Measurements from ENCODE around the gene PRR5L.

PRR5L gene

GRCh38 chr11:36400766-36401455 is 104.8 kb downstream of the PRR5L start:
- in situ Hi-C loops (cut with HindIII; ENCODE audit: low sequenced_read_pairs): no loop called here
- H3K4me3 ChIP-seq (ENCODE audit: low read depth, low read length): no peak overlapping the region
- no peak for TF ChIP-seq CTCF (IDR thresholded peaks at IDR 0.05; ENCODE audit: low read depth, low read length, missing control alignments)
- no peak for DNase-seq (ENCODE audit: low read depth)

GRCh38 chr11:36402568-36403170 is 106.6 kb downstream of the PRR5L start:
- in situ Hi-C loops (cut with HindIII; ENCODE audit: low sequenced_read_pairs): no loop called here
- no peak for TF ChIP-seq CTCF (IDR thresholded peaks at IDR 0.05; ENCODE audit: low read depth, low read length, missing control alignments)
- H3K4me3 ChIP-seq (ENCODE audit: low read depth, low read length): no peak overlapping the region
- no peak for DNase-seq (ENCODE audit: low read depth)

GRCh38 chr11:36403661-36404060 is 107.6 kb downstream of the PRR5L start:
- H3K4me3 ChIP-seq (ENCODE audit: low read depth, low read length): no peak overlapping the region
- no peak for DNase-seq (ENCODE audit: low read depth)
- TF ChIP-seq CTCF (IDR thresholded peaks at IDR 0.05; ENCODE audit: low read depth, low read length, missing control alignments): no peak
- in situ Hi-C loops (cut with HindIII; ENCODE audit: low sequenced_read_pairs): no loop called here

GRCh38 chr11:36404831-36405230 is 108.7 kb downstream of the PRR5L start:
- no peak overlapping the region for H3K4me3 ChIP-seq (ENCODE audit: low read depth, low read length)
- no peak for TF ChIP-seq CTCF (IDR thresholded peaks at IDR 0.05; ENCODE audit: low read depth, low read length, missing control alignments)
- no peak for DNase-seq (ENCODE audit: low read depth)
- in situ Hi-C loops (cut with HindIII; ENCODE audit: low sequenced_read_pairs): no loop called here

GRCh38 chr11:36405585-36406367 is 109.7 kb downstream of the PRR5L start:
- in situ Hi-C loops (cut with HindIII; ENCODE audit: low sequenced_read_pairs): no loop called here
- no peak for DNase-seq (ENCODE audit: low read depth)
- no peak overlapping the region for H3K4me3 ChIP-seq (ENCODE audit: low read depth, low read length)
- no peak for TF ChIP-seq CTCF (IDR thresholded peaks at IDR 0.05; ENCODE audit: low read depth, low read length, missing control alignments)

GRCh38 chr11:36407356-36407755 is 111.3 kb downstream of the PRR5L start:
- TF ChIP-seq CTCF (IDR thresholded peaks at IDR 0.05; ENCODE audit: low read depth, low read length, missing control alignments): no peak
- in situ Hi-C loops (cut with HindIII; ENCODE audit: low sequenced_read_pairs): no loop called here
- no peak for DNase-seq (ENCODE audit: low read depth)
- H3K4me3 ChIP-seq (ENCODE audit: low read depth, low read length): no peak overlapping the region
